ENCODE results near the gene PARVA.
A peak's percentile ranks its signal among the peaks of the same experiment; 100 is the strongest.

PARVA gene

DNA sequence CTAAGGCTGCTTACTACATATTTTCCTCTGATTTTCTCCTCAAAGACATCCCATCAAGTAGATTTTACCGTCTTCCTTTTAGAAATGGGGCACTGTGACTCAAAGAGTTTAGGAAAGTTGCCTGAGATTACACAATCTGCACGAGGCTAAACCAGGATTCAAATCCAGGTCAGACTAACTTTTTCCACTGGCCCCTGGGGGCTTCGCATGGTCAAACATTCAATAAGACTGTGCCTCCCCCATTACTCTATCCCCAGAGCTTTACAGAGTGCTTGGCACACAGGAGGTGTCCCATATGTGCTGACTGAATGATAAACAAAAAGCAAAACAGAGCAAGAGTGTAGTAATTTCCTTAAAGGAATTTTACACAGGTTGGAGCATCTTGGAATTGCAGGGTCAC lies 178.8 kb downstream of the PARVA start:
- FAIRE-seq (no peak), DNase-seq (ENCODE audit: insufficient read length) (no peak)
- TF ChIP-seq POLR2AphosphoS5 (IDR thresholded peaks at IDR 0.05; ENCODE audit: low read depth, low read length) (no peak), POLR2A (IDR thresholded peaks at IDR 0.05; ENCODE audit: low read depth, low read length) (no peak), TAF1 (IDR thresholded peaks at IDR 0.05; ENCODE audit: borderline replicate concordance, low read depth, low read length) (no peak)

- FAIRE-seq (no peak), DNase-seq (ENCODE audit: insufficient read length) (no peak)
- TF ChIP-seq TAF1 (IDR thresholded peaks at IDR 0.05; ENCODE audit: borderline replicate concordance, low read depth, low read length) (no peak), POLR2A (IDR thresholded peaks at IDR 0.05; ENCODE audit: low read depth, low read length) (no peak), POLR2AphosphoS5 (IDR thresholded peaks at IDR 0.05; ENCODE audit: low read depth, low read length) (no peak)
These were observed 179.5 kb downstream of the PARVA start for GRCh38 chr11:12556788-12557384.

GRCh38 chr11:12559011-12559410 lies 181.6 kb downstream of the PARVA start:
- DNase-seq (ENCODE audit: insufficient read length) (no peak), FAIRE-seq (peak; percentile 9)
- TF ChIP-seq POLR2AphosphoS5 (IDR thresholded peaks at IDR 0.05; ENCODE audit: low read depth, low read length) (no peak), TAF1 (IDR thresholded peaks at IDR 0.05; ENCODE audit: borderline replicate concordance, low read depth, low read length) (no peak), POLR2A (IDR thresholded peaks at IDR 0.05; ENCODE audit: low read depth, low read length) (no peak)

- TF ChIP-seq POLR2AphosphoS5 (IDR thresholded peaks at IDR 0.05; ENCODE audit: low read depth, low read length) (no peak), TAF1 (IDR thresholded peaks at IDR 0.05; ENCODE audit: borderline replicate concordance, low read depth, low read length) (no peak), POLR2A (IDR thresholded peaks at IDR 0.05; ENCODE audit: low read depth, low read length) (no peak)
- FAIRE-seq = no peak
- no peak for DNase-seq (ENCODE audit: insufficient read length)
These were observed 183.0 kb downstream of the PARVA start for GRCh38 chr11:12560362-12560761.

- no peak for DNase-seq (ENCODE audit: insufficient read length)
- FAIRE-seq = no peak
- TF ChIP-seq POLR2AphosphoS5 (IDR thresholded peaks at IDR 0.05; ENCODE audit: low read depth, low read length) (no peak), TAF1 (IDR thresholded peaks at IDR 0.05; ENCODE audit: borderline replicate concordance, low read depth, low read length) (no peak), POLR2A (IDR thresholded peaks at IDR 0.05; ENCODE audit: low read depth, low read length) (no peak)
These were observed 183.5 kb downstream of the PARVA start for GRCh38 chr11:12560861-12561260.

GRCh38 chr11:12564012-12564411 lies 186.6 kb downstream of the PARVA start:
- FAIRE-seq (no peak), DNase-seq (ENCODE audit: insufficient read length) (no peak)
- no peak for TF ChIP-seq POLR2A (IDR thresholded peaks at IDR 0.05; ENCODE audit: low read depth, low read length)
- TF ChIP-seq POLR2AphosphoS5 (IDR thresholded peaks at IDR 0.05; ENCODE audit: low read depth, low read length) = no peak
- no peak for TF ChIP-seq TAF1 (IDR thresholded peaks at IDR 0.05; ENCODE audit: borderline replicate concordance, low read depth, low read length)

DNA sequence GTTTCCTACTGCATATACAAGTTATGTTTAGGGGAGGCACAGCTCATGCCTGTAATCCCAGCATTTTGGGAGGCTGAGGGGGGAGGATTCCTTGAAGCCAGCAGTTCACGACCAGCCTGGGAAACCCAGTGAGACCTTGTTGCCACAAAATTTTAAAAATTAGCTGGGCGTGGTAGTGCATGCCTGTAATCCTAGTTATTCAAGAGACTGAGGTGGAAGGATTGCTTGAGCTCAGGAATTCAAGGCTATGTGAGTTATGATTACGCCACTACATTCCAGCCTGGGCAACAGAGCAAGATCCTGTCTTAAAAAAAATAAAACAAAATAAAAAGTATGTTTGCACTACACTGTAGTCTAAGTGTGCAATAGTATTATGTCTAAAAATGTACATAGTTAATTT lies 188.0 kb downstream of the PARVA start:
- FAIRE-seq = no peak
- TF ChIP-seq POLR2AphosphoS5 (IDR thresholded peaks at IDR 0.05; ENCODE audit: low read depth, low read length) (no peak), TAF1 (IDR thresholded peaks at IDR 0.05; ENCODE audit: borderline replicate concordance, low read depth, low read length) (no peak), POLR2A (IDR thresholded peaks at IDR 0.05; ENCODE audit: low read depth, low read length) (no peak)
- DNase-seq (ENCODE audit: insufficient read length) = no peak

DNA sequence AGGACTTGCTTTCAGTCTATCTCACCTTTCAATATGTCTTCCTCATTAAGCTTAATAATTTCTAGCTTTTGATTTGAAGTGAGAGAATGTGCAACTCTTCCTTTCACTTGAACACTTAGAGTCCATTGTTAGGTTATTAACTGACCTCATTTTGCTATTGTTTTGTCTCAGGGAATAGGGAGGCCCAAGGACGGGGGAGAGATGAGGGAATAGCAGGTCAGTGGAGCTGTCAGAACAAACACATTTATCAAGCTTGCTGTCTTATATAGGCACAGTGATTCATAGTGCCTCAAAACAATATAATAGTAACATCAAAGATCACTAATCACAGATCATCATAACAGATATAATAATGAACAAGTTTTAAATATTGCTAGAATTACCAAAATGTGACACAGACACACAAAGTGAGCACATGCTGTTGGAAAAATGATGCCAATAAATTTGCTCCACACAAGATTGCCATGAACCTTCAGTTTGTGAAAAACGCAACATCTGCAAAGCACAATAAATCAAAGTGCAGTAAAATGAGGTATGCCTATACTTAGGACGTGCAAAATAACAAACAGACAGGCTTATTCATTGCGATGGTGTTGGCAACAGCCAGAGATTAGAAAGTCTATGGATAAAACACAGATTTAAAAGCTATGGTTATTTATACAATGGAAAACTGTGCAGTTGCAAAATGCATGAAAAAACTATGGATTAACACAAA lies 190.5 kb downstream of the PARVA start:
- FAIRE-seq (no peak), DNase-seq (ENCODE audit: insufficient read length) (no peak)
- TF ChIP-seq TAF1 (IDR thresholded peaks at IDR 0.05; ENCODE audit: borderline replicate concordance, low read depth, low read length) (no peak), POLR2A (IDR thresholded peaks at IDR 0.05; ENCODE audit: low read depth, low read length) (no peak), POLR2AphosphoS5 (IDR thresholded peaks at IDR 0.05; ENCODE audit: low read depth, low read length) (no peak)

DNA sequence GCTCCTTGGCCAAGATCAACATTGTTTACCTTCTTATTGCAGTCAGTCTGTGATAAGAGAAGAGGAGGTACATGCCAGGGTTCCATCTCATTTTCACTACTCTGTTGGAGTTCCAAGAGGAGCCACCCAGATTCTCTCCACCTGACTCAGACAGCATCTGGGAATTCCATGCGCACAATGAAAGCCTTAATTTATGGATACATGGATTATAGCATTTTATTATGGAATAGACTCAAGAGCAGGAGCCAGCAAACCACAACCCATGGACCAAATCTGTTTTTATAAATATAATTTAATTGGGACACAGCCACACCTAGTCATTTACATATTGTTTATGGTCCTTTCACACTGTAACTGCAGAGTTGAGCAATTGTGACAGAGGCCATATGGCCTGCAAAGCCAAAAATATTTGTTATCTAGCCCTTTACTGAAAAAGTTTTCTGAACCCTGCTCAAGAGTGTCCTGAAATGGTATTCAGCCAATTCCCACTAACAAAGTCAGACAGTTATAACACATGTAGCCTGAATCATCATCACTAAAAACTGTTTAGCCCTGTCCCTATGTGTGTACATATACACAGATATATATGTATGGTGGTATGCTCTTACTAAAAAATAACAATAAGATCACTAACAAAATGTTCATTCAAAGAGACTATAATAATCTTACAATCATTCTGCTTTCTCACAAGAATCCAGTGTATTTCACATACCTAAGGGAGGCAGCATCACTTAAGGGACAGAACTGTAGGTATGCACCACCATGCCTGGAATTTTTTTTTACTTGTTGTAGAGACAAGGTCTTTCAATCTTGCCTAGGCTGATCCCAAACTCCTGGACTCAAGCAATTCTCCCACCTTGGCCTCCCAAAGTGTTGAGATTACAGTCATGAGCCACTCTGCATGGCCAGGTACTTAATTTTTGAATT lies 192.4 kb downstream of the PARVA start:
- FAIRE-seq (no peak), DNase-seq (ENCODE audit: insufficient read length) (no peak)
- TF ChIP-seq POLR2A (IDR thresholded peaks at IDR 0.05; ENCODE audit: low read depth, low read length) (no peak), TAF1 (IDR thresholded peaks at IDR 0.05; ENCODE audit: borderline replicate concordance, low read depth, low read length) (no peak), POLR2AphosphoS5 (IDR thresholded peaks at IDR 0.05; ENCODE audit: low read depth, low read length) (no peak)

DNA sequence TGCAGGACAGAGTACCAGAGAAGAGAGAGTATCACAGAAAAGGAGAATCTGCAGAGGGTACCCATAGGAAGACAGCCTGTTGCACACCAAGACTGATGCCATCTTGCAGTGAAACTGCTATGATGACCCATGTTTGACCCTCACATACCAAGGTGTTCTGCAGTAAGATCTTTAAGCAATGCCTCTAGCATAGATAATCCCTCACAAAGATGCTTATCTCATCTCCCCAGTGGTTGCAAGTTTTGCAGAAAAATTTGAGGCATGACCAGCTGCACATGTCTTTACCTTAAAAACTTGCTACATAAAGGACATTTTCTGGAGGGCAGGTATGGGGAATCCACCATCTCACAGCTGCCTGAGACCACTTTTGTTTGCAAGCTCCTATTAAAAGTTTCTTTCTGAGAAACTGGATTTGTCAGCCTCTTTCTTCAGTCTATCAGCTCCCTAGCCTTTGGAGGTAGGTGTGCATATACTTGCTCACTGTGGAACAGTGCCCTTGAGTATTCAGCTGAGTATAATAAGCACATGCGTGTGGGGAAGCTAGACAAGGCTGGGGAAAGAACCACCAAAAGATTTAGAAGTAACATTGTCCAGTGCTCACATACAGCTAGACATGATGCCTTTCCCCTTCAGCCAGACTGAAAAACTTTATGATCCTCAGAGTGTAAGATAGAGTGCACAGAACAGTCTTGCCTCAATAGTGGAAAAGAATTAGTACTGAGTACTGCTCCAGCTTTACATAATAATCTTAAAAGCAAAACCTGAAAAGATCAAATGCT lies 196.5 kb downstream of the PARVA start:
- no peak for DNase-seq (ENCODE audit: insufficient read length)
- TF ChIP-seq POLR2AphosphoS5 (IDR thresholded peaks at IDR 0.05; ENCODE audit: low read depth, low read length) = no peak
- TF ChIP-seq POLR2A (IDR thresholded peaks at IDR 0.05; ENCODE audit: low read depth, low read length) = no peak
- no peak for TF ChIP-seq TAF1 (IDR thresholded peaks at IDR 0.05; ENCODE audit: borderline replicate concordance, low read depth, low read length)
- no peak for FAIRE-seq
